Muscle of leg (tissue), 11 donors: ENCODE data around the gene EXOC7. TPM values are rescaled to one million over a fixed set of nuclear protein-coding genes. Genes with fewer than 3 reads are reported as not detected.
"Not testable (repeated sequence)": the region's sequence is repeated elsewhere in the genome, so short reads cannot be mapped to it uniquely, and the experiment has no call there.

Experiments used
- DNase-seq: peaks from one replicate; pipeline ENCODE4 v3.0.0; 2013
- H3K27ac ChIP-seq: one replicate; pipeline ENCODE4 v1.5.1; 2013; ENCODE audit warnings: mild to moderate bottlenecking, low read length, control low read depth
- H3K27me3 ChIP-seq: one replicate; pipeline ENCODE4 v1.6.1; 2013; ENCODE audit warnings: low read length; ENCODE audit not compliant: control insufficient read depth, insufficient read depth
- H3K36me3 ChIP-seq: one replicate; pipeline ENCODE4 v1.6.1; 2013; ENCODE audit warnings: low read length; ENCODE audit not compliant: control insufficient read depth, insufficient read depth
- H3K4me1 ChIP-seq: one replicate; pipeline ENCODE4 v1.6.1; 2013; ENCODE audit warnings: low read length; ENCODE audit not compliant: control insufficient read depth, insufficient read depth
- H3K4me3 ChIP-seq: one replicate; pipeline ENCODE4 v1.5.1; 2013; ENCODE audit warnings: low read length, control low read depth
- H3K9me3 ChIP-seq: replicated peaks from 2 replicates; pipeline ENCODE4 v1.6.1; 2013; ENCODE audit warnings: low read depth, low read length; ENCODE audit not compliant: control insufficient read depth
- WGBS: methylation state at CpG from one replicate; pipeline ENCODE4 v1.1.5; 2013; ENCODE audit warnings: missing lambda C conversion rate; ENCODE audit not compliant: insufficient coverage; 5-methylcytosine and 5-hydroxymethylcytosine counted together
- polyA plus RNA-seq, 8 donors: library from polyadenylated mRNA; unstranded; fragments of 120-200 nt; gene quantifications; one replicate each; pipeline versions ENCODE4 v1.2.1 to v1.2.3, GENCODE V29; 2013; ENCODE audit warnings: inconsistent platforms in 1 of 8, low replicate concordance in 1 of 8; ENCODE audit not compliant: insufficient read length in 8 of 8, insufficient read depth in 1 of 8
- total RNA-seq: library from RNA; stranded (reverse); fragments of 120-200 nt; gene quantifications from one replicate; pipeline ENCODE4 v1.2.4, GENCODE V29; 2013

Gene EXOC7
- total and polyA plus RNA-seq, 9 donors, result 62.3 to 87.7 (median 78.9) TPM

- Histone ChIP-seq H3K4me1 (peaks cover 55% of the 10 kb centered on the region), H3K36me3 (no peaks in the 10 kb centered on the region), H3K27me3 (peaks cover 64% of the 10 kb centered on the region), H3K27ac (no peak within 1 kb of the TSS), H3K4me3 (no peak within 1 kb of the TSS), H3K9me3 (no peaks in the 10 kb centered on the region)
- 1% methylated on average over 87 of the region's 92 CpGs for WGBS
- DNase-seq, result no peak
Measured at GRCh38 chr17:76074390-76075363, 28.9 kb downstream of the EXOC7 start, which contains the start of gene GALR2. Gene GALR2 (plus strand): TSS chr17:76074781. CDS start chr17:76074884, 103 bp downstream.

GRCh38 chr17:76072148-76072858 is 31.3 kb downstream of the EXOC7 start, which contains the start of gene SRP68:
Gene SRP68 (minus strand): TSS chr17:76072517. CDS start chr17:76072491, 26 bp downstream.
- Histone ChIP-seq H3K36me3 (peaks cover 14% of the 10 kb centered on the region), H3K4me3 (peak within 1 kb of the TSS; percentile 82), H3K27ac (peak within 1 kb of the TSS; percentile 75), H3K27me3 (peaks cover 41% of the 10 kb centered on the region), H3K4me1 (peaks cover 38% of the 10 kb centered on the region), H3K9me3 (no peaks in the 10 kb centered on the region)
- WGBS, result under 1% methylated on average over 55 of the region's 57 CpGs
- DNase-seq, result peak; percentile 97

- Histone ChIP-seq H3K27ac (peak overlapping the region; percentile 75), H3K36me3 (peaks cover 19% of the 10 kb centered on the region), H3K9me3 (no peaks in the 10 kb centered on the region), H3K4me3 (peak overlapping the region; percentile 82), H3K4me1 (peaks cover 32% of the 10 kb centered on the region), H3K27me3 (peaks cover 34% of the 10 kb centered on the region)
- no peak for DNase-seq
- WGBS, result 3% methylated on average over 9 of the region's 15 CpGs
Measured at GRCh38 chr17:76071531-76072147, 31.9 kb downstream of the EXOC7 start.

- DNase-seq, result no peak
- no peak overlapping the region for H3K27ac ChIP-seq
- no peak overlapping the region for H3K4me3 ChIP-seq
- no peaks in the 10 kb centered on the region for H3K27me3 ChIP-seq
- H3K9me3 ChIP-seq, result no peaks in the 10 kb centered on the region
- peaks cover 3% of the 10 kb centered on the region for H3K4me1 ChIP-seq
- WGBS, result 87% methylated on average over 4 of the region's 4 CpGs
- H3K36me3 ChIP-seq, result peaks cover 60% of the 10 kb centered on the region
Measured at GRCh38 chr17:76065775-76066174, 37.8 kb downstream of the EXOC7 start.

GRCh38 chr17:76063875-76064546 is 39.6 kb downstream of the EXOC7 start:
- no peak overlapping the region for H3K27ac ChIP-seq
- H3K4me3 ChIP-seq, result no peak overlapping the region
- H3K4me1 ChIP-seq, result no peaks in the 10 kb centered on the region
- peaks cover 72% of the 10 kb centered on the region for H3K36me3 ChIP-seq
- no peak for DNase-seq
- WGBS, result 94% methylated on average over 15 of the region's 15 CpGs
- H3K9me3 ChIP-seq, result no peaks in the 10 kb centered on the region
- no peaks in the 10 kb centered on the region for H3K27me3 ChIP-seq

- 80% methylated on average over 1 of the region's 6 CpGs for WGBS
- H3K27me3 ChIP-seq, H3K4me1 ChIP-seq, DNase-seq, H3K27ac ChIP-seq, H3K9me3 ChIP-seq, H3K4me3 ChIP-seq: not testable (repeated sequence)
- H3K36me3 ChIP-seq, result peaks cover 67% of the 10 kb centered on the region
Measured at GRCh38 chr17:76058264-76058663, 45.3 kb downstream of the EXOC7 start.

- Histone ChIP-seq H3K4me1 (no peaks in the 10 kb centered on the region), H3K36me3 (peaks cover 71% of the 10 kb centered on the region), H3K27me3 (no peaks in the 10 kb centered on the region), H3K9me3 (no peaks in the 10 kb centered on the region), H3K27ac (no peak overlapping the region), H3K4me3 (no peak overlapping the region)
- no peak for DNase-seq
- WGBS, result 83% methylated on average over 1 of the region's 3 CpGs
Measured at GRCh38 chr17:76056882-76057281, 46.7 kb downstream of the EXOC7 start.

- Histone ChIP-seq H3K27me3 (no peaks in the 10 kb centered on the region), H3K4me3 (no peak overlapping the region), H3K4me1 (no peaks in the 10 kb centered on the region), H3K36me3 (peaks cover 69% of the 10 kb centered on the region), H3K27ac (no peak overlapping the region), H3K9me3 (no peaks in the 10 kb centered on the region)
- DNase-seq, result no peak
- 78% methylated on average over 1 of the region's 4 CpGs for WGBS
Measured at GRCh38 chr17:76054112-76054476, 49.5 kb downstream of the EXOC7 start.

- Histone ChIP-seq H3K4me1 (no peaks in the 10 kb centered on the region), H3K9me3 (no peaks in the 10 kb centered on the region), H3K27me3 (no peaks in the 10 kb centered on the region), H3K4me3 (no peak overlapping the region), H3K36me3 (peaks cover 70% of the 10 kb centered on the region), H3K27ac (no peak overlapping the region)
- DNase-seq, result no peak
- whole genome bisulfite sequencing, result 92% methylated on average over 7 of the region's 17 CpGs
Measured at GRCh38 chr17:76053246-76054111, 50.1 kb downstream of the EXOC7 start.
